ENCODE data around the gene NENF.
"Not testable (repeated sequence)": the region's sequence is repeated elsewhere in the genome, so short reads cannot be mapped to it uniquely, and the experiment has no call there.

The NENF gene

GRCh38 chr1:212477680-212478466 is 45.2 kb downstream of the NENF start:
- H3K4me3 ChIP-seq (ENCODE audit: low read depth, low read length): no peak overlapping the region
- TF ChIP-seq CTCF (IDR thresholded peaks at IDR 0.05; ENCODE audit: low read depth, low read length): no peak

GRCh38 chr1:212478467-212479025 is 45.8 kb downstream of the NENF start:
- TF ChIP-seq CTCF (IDR thresholded peaks at IDR 0.05; ENCODE audit: low read depth, low read length): no peak
- H3K4me3 ChIP-seq (ENCODE audit: low read depth, low read length): no peak overlapping the region

GRCh38 chr1:212479188-212479587 is 46.5 kb downstream of the NENF start:
- no peak for TF ChIP-seq CTCF (IDR thresholded peaks at IDR 0.05; ENCODE audit: low read depth, low read length)
- no peak overlapping the region for H3K4me3 ChIP-seq (ENCODE audit: low read depth, low read length)

- H3K4me3 ChIP-seq (ENCODE audit: low read depth, low read length): not testable (repeated sequence)
Measured at GRCh38 chr1:212480711-212481437, 48.2 kb downstream of the NENF start.

GRCh38 chr1:212481438-212481767 is 48.7 kb downstream of the NENF start:
- no peak for TF ChIP-seq CTCF (IDR thresholded peaks at IDR 0.05; ENCODE audit: low read depth, low read length)

GRCh38 chr1:212482006-212482636 is 49.4 kb downstream of the NENF start:
- no peak for TF ChIP-seq CTCF (IDR thresholded peaks at IDR 0.05; ENCODE audit: low read depth, low read length)
- no peak overlapping the region for H3K4me3 ChIP-seq (ENCODE audit: low read depth, low read length)

More at GRCh38 chr1:212481438-212481767, 48.7 kb downstream of the NENF start:
- H3K4me3 ChIP-seq (ENCODE audit: low read depth, low read length): no peak overlapping the region

GRCh38 chr1:212482637-212483441 is 50.1 kb downstream of the NENF start:
- H3K4me3 ChIP-seq (ENCODE audit: low read depth, low read length): no peak overlapping the region
- TF ChIP-seq CTCF (IDR thresholded peaks at IDR 0.05; ENCODE audit: low read depth, low read length): no peak

Measured in WI38 (cell line).